Smooth muscle cell (in vitro differentiated cells): ENCODE results near the gene DNAJB2. TPM values are rescaled to one million over a fixed set of nuclear protein-coding genes. Genes with fewer than 3 reads are reported as not detected.

Experiments
- DNase-seq: peaks from one replicate; lab custom pipeline; 2025; ENCODE audit not compliant: unreplicated experiment; lab: John Stamatoyannopoulos, UW
- H2AFZ ChIP-seq: fragments of 200-600 bp; sonication (generic); 2 replicates; pipeline ENCODE4 v1.6.0; 2016; ENCODE audit warnings: antibody characterized with exemption, low read depth, mild to moderate bottlenecking
- H3F3A ChIP-seq: fragments of 200-600 bp; sonication (generic); 2 replicates; pipeline ENCODE4 v1.6.0; 2017; ENCODE audit warnings: antibody characterized with exemption, low read depth
- H3K27ac ChIP-seq: fragments of 200-600 bp; sonication (generic); 2 replicates; pipeline ENCODE4 v1.5.1; 2016; ENCODE audit warnings: low read depth, mild to moderate bottlenecking
- H3K27me3 ChIP-seq: fragments of 200-600 bp; sonication (generic); 2 replicates; pipeline ENCODE4 v1.6.1; 2016; ENCODE audit warnings: low read depth, mild to moderate bottlenecking
- H3K36me3 ChIP-seq: fragments of 200-600 bp; sonication (generic); 2 replicates; pipeline ENCODE4 v1.5.1; 2016; ENCODE audit warnings: low read depth
- H3K4me1 ChIP-seq: fragments of 200-600 bp; sonication (generic); 2 replicates; pipeline ENCODE4 v1.5.1; 2016; ENCODE audit warnings: low read depth
- H3K4me2 ChIP-seq: fragments of 200-600 bp; sonication (generic); 2 replicates; pipeline ENCODE4 v1.6.0; 2016; ENCODE audit warnings: mild to moderate bottlenecking
- H3K4me3 ChIP-seq: fragments of 200-600 bp; sonication (generic); 2 replicates; pipeline ENCODE4 v1.5.1; 2016; ENCODE audit warnings: mild to moderate bottlenecking
- H3K79me2 ChIP-seq: fragments of 200-600 bp; sonication (generic); 2 replicates; pipeline ENCODE4 v1.6.0; 2016; ENCODE audit warnings: low read depth, mild to moderate bottlenecking
- H3K9ac ChIP-seq: fragments of 200-600 bp; sonication (generic); 2 replicates; pipeline ENCODE4 v1.6.0; 2016; ENCODE audit warnings: low read depth
- H3K9me3 ChIP-seq: fragments of 200-600 bp; sonication (generic); replicated peaks from 2 replicates; pipeline ENCODE4 v1.5.1; 2016; ENCODE audit warnings: low read depth
- H4K20me1 ChIP-seq: fragments of 200-600 bp; sonication (generic); 2 replicates; pipeline ENCODE4 v1.6.0; 2016; ENCODE audit warnings: low read depth
- CTCF ChIP-seq: fragments of 200-600 bp; sonication (generic); IDR thresholded peaks from 2 replicates; pipeline ENCODE4 v1.5.1; 2017; ENCODE audit warnings: borderline replicate concordance, mild to moderate bottlenecking, antibody characterized with exemption; ENCODE audit not compliant: insufficient read depth, poor library complexity, severe bottlenecking
- whole genome bisulfite sequencing: methylation state at CpG from one replicate; pipeline ENCODE4 v1.1.7; 2016; ENCODE audit warnings: low lambda C conversion rate; 5-methylcytosine and 5-hydroxymethylcytosine counted together
- polyA plus RNA-seq: library from polyadenylated mRNA; unstranded; fragments of >200 nt; fragmentation: Nextera tagmentation; extraction: Ambion mirVana; gene quantifications from 2 replicates; pipeline ENCODE4 v1.2.1, GENCODE V29; 2016
- total RNA-seq: library from RNA; depleted of rRNA; stranded (reverse); fragments of >200 nt; gene quantifications from 2 replicates; pipeline ENCODE4 v1.2.3, GENCODE V29; 2014

Gene DNAJB2
- total and polyA plus RNA-seq, 2 experiments from 2014 or later, result 14.3 to 52.4 TPM

DNA sequence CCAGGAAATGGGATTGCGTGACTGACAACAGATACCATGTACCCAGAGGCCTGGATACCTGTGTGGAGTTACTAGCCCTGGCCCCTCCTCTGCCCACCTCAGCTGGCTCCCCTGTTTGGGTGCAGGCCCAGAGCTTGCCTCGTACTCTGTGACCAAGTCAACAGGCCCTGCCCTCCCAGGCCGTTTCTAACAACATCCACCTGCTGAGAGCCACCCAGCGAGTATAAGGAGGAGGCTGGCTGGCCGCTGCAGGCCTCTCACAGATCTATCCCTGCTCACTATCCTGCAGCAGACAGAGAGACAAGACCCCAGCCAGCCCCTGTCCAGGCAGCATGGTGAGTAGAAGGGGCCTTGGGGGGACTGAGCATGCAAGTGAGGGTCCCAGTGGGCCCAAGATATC lies 12.9 kb upstream of the DNAJB2 start:
- Histone ChIP-seq H3K4me3 (no peak overlapping the region), H3K4me2 (no peak overlapping the region), H3K9ac (no peak overlapping the region), H3K79me2 (no peaks in the 10 kb centered on the region), H2AFZ (no peak overlapping the region), H3K36me3 (no peaks in the 10 kb centered on the region), H3K4me1 (no peaks in the 10 kb centered on the region), H3K9me3 (no peaks in the 10 kb centered on the region), H3F3A (no peaks in the 10 kb centered on the region), H3K27ac (no peak overlapping the region), H4K20me1 (no peaks in the 10 kb centered on the region), H3K27me3 (no peaks in the 10 kb centered on the region)
- no peak for DNase-seq
- WGBS, result 85% methylated on average over 5 of the region's 5 CpGs
- TF ChIP-seq CTCF, result no peak

DNA sequence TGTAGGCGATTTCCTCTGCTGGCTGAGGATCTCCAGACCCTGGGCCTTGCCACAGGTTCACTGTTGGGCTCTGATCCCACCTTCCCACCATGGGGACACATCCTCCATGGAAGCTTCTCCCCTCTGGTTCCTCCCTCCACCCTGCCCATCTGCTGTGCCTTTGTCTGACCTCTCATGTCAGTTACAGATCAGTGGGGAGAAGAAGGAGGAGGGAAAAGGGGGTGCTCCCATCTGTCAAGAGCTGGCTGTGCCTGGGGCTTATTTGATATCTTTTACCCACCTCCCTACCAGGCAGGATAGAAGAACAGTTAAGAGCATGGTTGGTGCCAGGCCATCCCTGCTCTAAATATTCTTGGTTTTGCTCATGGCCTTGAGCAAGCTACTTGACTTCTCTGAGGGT lies 12.3 kb upstream of the DNAJB2 start:
- Histone ChIP-seq H3K36me3 (no peaks in the 10 kb centered on the region), H4K20me1 (no peaks in the 10 kb centered on the region), H3K4me2 (no peak overlapping the region), H3K9me3 (no peaks in the 10 kb centered on the region), H3K9ac (no peak overlapping the region), H3K27ac (no peak overlapping the region), H2AFZ (no peak overlapping the region), H3K79me2 (no peaks in the 10 kb centered on the region), H3K4me1 (no peaks in the 10 kb centered on the region), H3K4me3 (no peak overlapping the region), H3K27me3 (no peaks in the 10 kb centered on the region), H3F3A (no peaks in the 10 kb centered on the region)
- DNase-seq, result no peak
- TF ChIP-seq CTCF, result no peak
- 100% methylated on average over 1 of the region's 1 CpG for WGBS

DNA sequence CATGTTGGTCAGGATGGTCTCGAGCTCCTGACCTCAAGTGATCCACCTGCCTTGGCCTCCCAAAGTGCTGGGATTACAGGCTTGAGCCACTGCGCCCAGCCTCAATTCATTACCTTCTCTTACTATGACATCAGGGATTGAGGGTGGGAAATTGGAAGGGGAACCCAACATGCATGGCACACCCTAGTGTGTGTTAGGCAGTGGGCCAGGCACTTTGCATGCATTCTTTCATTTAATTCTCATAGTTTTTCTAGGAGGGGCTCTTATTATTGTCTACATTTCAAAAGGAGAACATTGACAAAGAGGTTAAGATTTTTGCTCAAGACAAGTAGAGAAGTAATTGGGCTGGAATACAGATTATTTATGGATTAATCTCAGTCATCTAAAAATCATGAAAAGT lies 10.9 kb upstream of the DNAJB2 start:
- Histone ChIP-seq H4K20me1 (no peaks in the 10 kb centered on the region), H3K27ac (no peak overlapping the region), H3K4me1 (no peaks in the 10 kb centered on the region), H3K79me2 (no peaks in the 10 kb centered on the region), H3K27me3 (no peaks in the 10 kb centered on the region), H3K36me3 (no peaks in the 10 kb centered on the region), H3K4me2 (no peak overlapping the region), H3K9ac (no peak overlapping the region), H3F3A (no peaks in the 10 kb centered on the region), H3K9me3 (no peaks in the 10 kb centered on the region), H3K4me3 (no peak overlapping the region), H2AFZ (no peak overlapping the region)
- 96% methylated on average over 2 of the region's 2 CpGs for WGBS
- DNase-seq, result no peak
- no peak for TF ChIP-seq CTCF

- H2AFZ ChIP-seq, result no peak overlapping the region
These were observed 9.7 kb upstream of the DNAJB2 start for GRCh38 chr2:219269362-219270054.

More at GRCh38 chr2:219269362-219270054, 9.7 kb upstream of the DNAJB2 start:
- H3K9me3 ChIP-seq, result no peaks in the 10 kb centered on the region
- H3K4me3 ChIP-seq, result no peak overlapping the region
- H3K9ac ChIP-seq, result no peak overlapping the region
- no peak overlapping the region for H3K4me2 ChIP-seq
- peaks cover 3% of the 10 kb centered on the region for H3F3A ChIP-seq
- no peak for DNase-seq
- H3K4me1 ChIP-seq, result no peaks in the 10 kb centered on the region
- no peak for TF ChIP-seq CTCF
- no peaks in the 10 kb centered on the region for H3K27me3 ChIP-seq
- no peaks in the 10 kb centered on the region for H3K36me3 ChIP-seq
- no peak overlapping the region for H3K27ac ChIP-seq
- no peaks in the 10 kb centered on the region for H3K79me2 ChIP-seq
- 82% methylated on average over 8 of the region's 8 CpGs for WGBS
- no peaks in the 10 kb centered on the region for H4K20me1 ChIP-seq
